BJ (cell line): ENCODE results near the gene CLEC16A. TPM values are rescaled to one million over a fixed set of nuclear protein-coding genes. Genes with fewer than 3 reads are reported as not detected.

Experiments used
- CTCF ChIA-PET: fragments of 350-600 bp; formaldehyde crosslinking; extraction: SDS; loops from one replicate; lab custom pipeline; 2021; ENCODE audit warnings: antibody characterized with exemption, inconsistent platforms; lab: Yijun Ruan, JAX
- POLR2A ChIA-PET: fragments of 300-600 bp; sonication (Branson Sonifier 250); formaldehyde crosslinking; extraction: SDS; loops from one replicate; lab custom pipeline; 2021; ENCODE audit warnings: antibody characterized with exemption; lab: Charles Lee
- DNase-seq: peaks from one replicate; pipeline ENCODE4 v3.0.0-alpha.2; 2011; ENCODE audit warnings: low read depth
- H3K27me3 ChIP-seq: 2 replicates; pipeline ENCODE4 v1.6.0; 2011; ENCODE audit warnings: low read length; ENCODE audit not compliant: control insufficient read depth, insufficient read depth
- H3K36me3 ChIP-seq: 2 replicates; pipeline ENCODE4 v1.5.1; 2011; ENCODE audit warnings: low read length; ENCODE audit not compliant: control insufficient read depth, insufficient read depth
- H3K4me3 ChIP-seq: 2 replicates; pipeline ENCODE4 v1.5.1; 2011; ENCODE audit warnings: low read depth, mild to moderate bottlenecking, control low read depth, low read length
- polyA plus RNA-seq: library from polyadenylated mRNA; depleted of rRNA; stranded (reverse); fragments of >200 nt; gene quantifications from 2 replicates; pipeline ENCODE4 v1.2.3, GENCODE V29; 2011
- TF ChIP-seq, protein P1 (sequence below): IDR thresholded peaks from 2 replicates; pipeline ENCODE4 v1.5.1; 2011; ENCODE audit warnings: low read depth, mild to moderate bottlenecking, control low read depth, inconsistent platforms, low read length, moderate library complexity; ENCODE audit not compliant: insufficient read depth

Gene CLEC16A
- polyA plus RNA-seq, 1 experiment = 8.7 TPM

DNA sequence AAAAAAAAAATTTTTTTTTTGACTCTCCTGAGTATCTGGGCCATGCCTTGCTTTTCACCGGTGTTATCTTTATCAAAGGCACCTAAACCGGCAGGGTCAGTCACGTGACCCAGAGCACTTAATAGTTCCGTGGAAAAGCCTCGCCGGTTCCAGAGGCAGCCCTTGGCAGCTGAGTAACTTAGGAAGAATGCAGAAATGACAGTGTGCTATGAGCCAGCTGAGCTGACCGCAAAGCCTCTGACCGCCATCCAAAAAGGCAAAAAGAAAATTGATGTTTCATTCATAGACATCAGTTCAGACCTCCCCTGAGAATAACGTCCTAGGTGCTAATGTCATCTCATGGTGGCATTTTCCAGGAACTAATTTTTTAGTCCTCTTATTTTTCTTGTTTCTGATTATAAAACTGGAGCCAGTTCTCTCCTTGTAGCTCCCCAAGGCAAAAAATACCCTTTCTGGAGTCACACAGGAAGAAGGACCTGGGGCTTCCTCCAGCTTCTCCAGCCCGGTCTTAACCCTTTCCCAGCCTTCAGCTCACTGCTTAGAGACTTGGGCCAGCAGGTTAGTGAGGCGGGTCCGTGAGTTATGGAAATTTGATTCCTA is 189.1 kb downstream of the CLEC16A start:
- ChIA-PET POLR2A (interaction anchor here (0.6 kb wide), 1 partner anchor 28 kb away, joined by 3 read pairs; no protein-coding TSS in a partner anchor), CTCF (interaction anchor here (0.6 to 3.2 kb wide), 5 partner anchors 10 to 122 kb away, joined by 3 to 11 read pairs (median 4); partner anchors contain the start of gene SOCS1)
- Histone ChIP-seq H3K36me3 (no peaks in the 10 kb centered on the region; the same call in 1 of the 2 replicates), H3K4me3 (no peak overlapping the region), H3K27me3 (no peaks in the 10 kb centered on the region)
- TF ChIP-seq, protein P1, sequence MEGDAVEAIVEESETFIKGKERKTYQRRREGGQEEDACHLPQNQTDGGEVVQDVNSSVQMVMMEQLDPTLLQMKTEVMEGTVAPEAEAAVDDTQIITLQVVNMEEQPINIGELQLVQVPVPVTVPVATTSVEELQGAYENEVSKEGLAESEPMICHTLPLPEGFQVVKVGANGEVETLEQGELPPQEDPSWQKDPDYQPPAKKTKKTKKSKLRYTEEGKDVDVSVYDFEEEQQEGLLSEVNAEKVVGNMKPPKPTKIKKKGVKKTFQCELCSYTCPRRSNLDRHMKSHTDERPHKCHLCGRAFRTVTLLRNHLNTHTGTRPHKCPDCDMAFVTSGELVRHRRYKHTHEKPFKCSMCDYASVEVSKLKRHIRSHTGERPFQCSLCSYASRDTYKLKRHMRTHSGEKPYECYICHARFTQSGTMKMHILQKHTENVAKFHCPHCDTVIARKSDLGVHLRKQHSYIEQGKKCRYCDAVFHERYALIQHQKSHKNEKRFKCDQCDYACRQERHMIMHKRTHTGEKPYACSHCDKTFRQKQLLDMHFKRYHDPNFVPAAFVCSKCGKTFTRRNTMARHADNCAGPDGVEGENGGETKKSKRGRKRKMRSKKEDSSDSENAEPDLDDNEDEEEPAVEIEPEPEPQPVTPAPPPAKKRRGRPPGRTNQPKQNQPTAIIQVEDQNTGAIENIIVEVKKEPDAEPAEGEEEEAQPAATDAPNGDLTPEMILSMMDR = no peak
- DNase-seq = peak; percentile 80

DNA sequence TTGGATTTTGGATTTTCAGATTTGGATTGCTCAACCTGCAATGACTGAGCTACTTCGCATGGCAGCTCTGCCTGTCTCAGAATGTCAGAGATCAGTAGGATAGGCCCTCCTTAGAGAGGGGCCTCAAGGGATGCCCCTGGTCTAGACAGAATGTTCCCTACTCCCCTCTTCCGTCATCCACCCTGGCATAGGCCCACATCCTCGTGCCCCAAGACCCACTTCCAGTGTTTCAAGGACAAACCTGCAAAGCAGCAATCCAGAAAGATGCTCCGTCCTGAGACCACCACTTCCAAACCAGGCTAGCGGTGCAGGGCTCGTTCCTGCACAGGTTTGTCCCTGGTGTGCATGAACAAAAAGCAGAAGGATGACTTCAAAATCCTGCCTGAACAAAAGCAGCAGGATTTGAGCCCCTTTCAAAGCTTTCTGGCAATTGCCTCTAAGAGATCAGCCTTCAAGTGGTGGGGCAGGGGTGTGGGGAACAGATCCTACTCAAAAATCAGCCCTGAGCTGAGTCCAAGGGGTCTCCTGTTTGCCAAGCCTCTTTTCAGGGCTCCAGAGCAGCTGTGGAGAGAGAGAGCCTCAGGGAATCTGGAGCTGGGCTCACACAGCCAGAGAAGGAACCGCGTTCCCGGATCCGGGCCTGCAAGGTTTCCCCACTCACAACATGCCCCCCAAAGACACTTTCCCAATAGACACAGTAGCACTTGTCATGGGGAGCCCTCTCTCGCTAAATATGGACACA is 190.5 kb downstream of the CLEC16A start:
- ChIA-PET POLR2A (no interaction called here), CTCF (interaction anchor here (0.9 to 3.2 kb wide), 4 partner anchors 27 to 171 kb away, joined by 3 to 11 read pairs (median 3); partner anchors contain the start of gene SOCS1)
- TF ChIP-seq, protein P1 = no peak
- Histone ChIP-seq H3K27me3 (no peaks in the 10 kb centered on the region), H3K4me3 (no peak overlapping the region), H3K36me3 (no peaks in the 10 kb centered on the region; the same call in 1 of the 2 replicates)
- no peak for DNase-seq

- POLR2A ChIA-PET = no interaction called here
- DNase-seq = peak; percentile 31
- Histone ChIP-seq H3K36me3 (no peaks in the 10 kb centered on the region; the same call in 1 of the 2 replicates), H3K4me3 (no peak overlapping the region), H3K27me3 (no peaks in the 10 kb centered on the region)
- TF ChIP-seq, protein P1 = no peak
- CTCF ChIA-PET = interaction anchor here (3.2 kb wide), 1 partner anchor 120 kb away, joined by 11 read pairs; the partner anchor contains the start of gene SOCS1
Measured at GRCh38 chr16:11135464-11135973, 191.2 kb downstream of the CLEC16A start.

GRCh38 chr16:11136600-11136999 is 192.2 kb downstream of the CLEC16A start:
- CTCF ChIA-PET = interaction anchor here (0.6 kb wide), 1 partner anchor 117 kb away, joined by 3 read pairs; no protein-coding TSS in a partner anchor
- DNase-seq = no peak
- Histone ChIP-seq H3K27me3 (no peaks in the 10 kb centered on the region), H3K36me3 (no peaks in the 10 kb centered on the region; the same call in 1 of the 2 replicates), H3K4me3 (no peak overlapping the region)
- TF ChIP-seq, protein P1 = no peak
- POLR2A ChIA-PET = no interaction called here
